Neural progenitor cell (in vitro differentiated cells): ENCODE measurements around the gene ZNF8.

ENCODE experiments used
- CTCF ChIP-seq: fragments of 200-600 bp; sonication (generic); IDR thresholded peaks from 2 replicates; pipeline ENCODE4 v1.5.1; 2017; ENCODE audit warnings: antibody characterized with exemption, mild to moderate bottlenecking
- EZH2 ChIP-seq: fragments of 200-600 bp; sonication (generic); IDR thresholded peaks from 2 replicates; pipeline ENCODE4 v1.6.1; 2017; ENCODE audit warnings: antibody characterized with exemption, mild to moderate bottlenecking, moderate library complexity

GRCh38 chr19:58265100-58265499 lies 13.7 kb upstream of the ZNF8 start:
- TF ChIP-seq CTCF (no peak), EZH2 (no peak)
